OCI-LY7 (cell line): Measurements from ENCODE around the gene SND1.

Experiments
- EZH2phosphoT487 ChIP-seq: fragments of 200-600 bp; sonication (generic); IDR thresholded peaks from 2 replicates; pipeline ENCODE4 v1.6.1; 2018; ENCODE audit warnings: low read depth, borderline replicate concordance, mild to moderate bottlenecking, mixed run types, antibody characterized with exemption, low read length, moderate library complexity, mixed read lengths
- TF ChIP-seq, protein P1 (sequence below): fragments of 200-600 bp; sonication (generic); conservative IDR thresholded peaks from 2 replicates; pipeline ENCODE4 v1.5.1; 2014; ENCODE audit warnings: mild to moderate bottlenecking, antibody characterized with exemption, low read length, moderate library complexity, mixed read lengths

DNA sequence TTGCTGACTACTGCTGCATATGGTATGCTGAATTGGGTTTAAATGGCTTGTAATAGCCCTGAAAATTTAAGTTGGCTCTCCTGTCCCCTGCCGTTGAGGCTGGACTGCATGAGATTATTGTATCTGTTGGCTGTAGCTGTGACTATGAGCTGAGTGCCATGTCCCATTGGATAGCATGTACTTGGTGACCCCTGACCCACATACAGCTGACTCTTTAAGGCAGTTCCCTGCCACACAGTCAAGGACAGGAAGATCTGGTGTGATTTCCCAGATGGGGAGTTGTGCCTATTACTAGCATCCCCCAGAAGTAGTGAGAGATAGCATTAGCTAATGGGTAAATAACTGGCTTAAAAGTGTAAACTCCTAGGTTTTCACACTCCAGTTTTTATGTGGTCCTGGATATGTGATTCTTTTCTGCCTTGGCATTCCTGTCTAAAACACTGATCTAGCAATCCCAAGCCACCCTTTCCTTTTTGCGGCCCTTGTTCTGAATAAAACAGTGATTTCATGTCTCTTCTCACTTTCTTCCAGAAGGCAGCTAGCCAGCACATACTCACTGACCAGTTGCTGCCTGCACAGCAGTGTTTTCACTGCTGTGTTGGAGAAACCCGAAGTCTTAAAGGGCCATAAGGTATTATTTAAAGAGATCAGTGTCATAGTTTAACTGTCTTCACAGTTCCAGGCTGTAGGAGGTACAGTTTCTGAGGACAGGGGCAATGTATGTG lies 343.3 kb downstream of the SND1 start:
- TF ChIP-seq, protein P1, sequence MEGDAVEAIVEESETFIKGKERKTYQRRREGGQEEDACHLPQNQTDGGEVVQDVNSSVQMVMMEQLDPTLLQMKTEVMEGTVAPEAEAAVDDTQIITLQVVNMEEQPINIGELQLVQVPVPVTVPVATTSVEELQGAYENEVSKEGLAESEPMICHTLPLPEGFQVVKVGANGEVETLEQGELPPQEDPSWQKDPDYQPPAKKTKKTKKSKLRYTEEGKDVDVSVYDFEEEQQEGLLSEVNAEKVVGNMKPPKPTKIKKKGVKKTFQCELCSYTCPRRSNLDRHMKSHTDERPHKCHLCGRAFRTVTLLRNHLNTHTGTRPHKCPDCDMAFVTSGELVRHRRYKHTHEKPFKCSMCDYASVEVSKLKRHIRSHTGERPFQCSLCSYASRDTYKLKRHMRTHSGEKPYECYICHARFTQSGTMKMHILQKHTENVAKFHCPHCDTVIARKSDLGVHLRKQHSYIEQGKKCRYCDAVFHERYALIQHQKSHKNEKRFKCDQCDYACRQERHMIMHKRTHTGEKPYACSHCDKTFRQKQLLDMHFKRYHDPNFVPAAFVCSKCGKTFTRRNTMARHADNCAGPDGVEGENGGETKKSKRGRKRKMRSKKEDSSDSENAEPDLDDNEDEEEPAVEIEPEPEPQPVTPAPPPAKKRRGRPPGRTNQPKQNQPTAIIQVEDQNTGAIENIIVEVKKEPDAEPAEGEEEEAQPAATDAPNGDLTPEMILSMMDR, result no peak
- no peak for TF ChIP-seq EZH2phosphoT487
